NK-92 (cell line): ENCODE data around the gene TMEM169.
"Not testable (repeated sequence)": the region's sequence is repeated elsewhere in the genome, so short reads cannot be mapped to it uniquely, and the experiment has no call there.

ENCODE experiments used
- DNase-seq: peaks from one replicate; lab custom pipeline; 2025; ENCODE audit not compliant: unreplicated experiment; lab: John Stamatoyannopoulos, UW

Gene TMEM169

DNA sequence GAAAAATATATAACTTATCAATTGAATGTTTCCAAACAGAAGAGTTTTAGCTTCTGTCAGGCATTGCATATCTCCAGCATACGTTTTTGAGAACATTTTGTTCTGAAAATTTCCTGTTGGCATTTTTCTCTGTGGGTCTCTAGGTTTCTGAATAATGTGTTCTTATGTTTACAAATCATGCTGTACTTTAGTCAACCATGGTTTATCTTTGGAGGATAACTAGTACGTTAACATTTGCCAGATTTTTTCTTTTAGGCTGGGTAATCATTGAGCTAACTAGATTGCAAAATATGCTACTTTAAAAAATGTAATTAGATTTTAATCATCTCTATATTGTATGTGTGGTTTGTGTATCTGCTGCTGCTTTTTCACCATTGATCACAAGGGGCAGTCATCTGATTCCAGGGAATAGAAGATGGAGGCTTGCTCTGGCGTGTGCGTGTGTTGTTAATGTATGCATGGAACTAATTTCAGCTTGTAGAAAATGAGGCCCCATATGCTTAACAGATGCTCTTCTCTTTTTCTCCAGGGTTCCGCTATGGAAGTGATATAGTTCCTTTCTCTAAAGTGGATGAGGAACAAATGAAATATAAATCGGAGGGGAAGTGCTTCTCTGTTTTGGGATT, 48.7 kb downstream of the TMEM169 start:
- DNase-seq = no peak

DNA sequence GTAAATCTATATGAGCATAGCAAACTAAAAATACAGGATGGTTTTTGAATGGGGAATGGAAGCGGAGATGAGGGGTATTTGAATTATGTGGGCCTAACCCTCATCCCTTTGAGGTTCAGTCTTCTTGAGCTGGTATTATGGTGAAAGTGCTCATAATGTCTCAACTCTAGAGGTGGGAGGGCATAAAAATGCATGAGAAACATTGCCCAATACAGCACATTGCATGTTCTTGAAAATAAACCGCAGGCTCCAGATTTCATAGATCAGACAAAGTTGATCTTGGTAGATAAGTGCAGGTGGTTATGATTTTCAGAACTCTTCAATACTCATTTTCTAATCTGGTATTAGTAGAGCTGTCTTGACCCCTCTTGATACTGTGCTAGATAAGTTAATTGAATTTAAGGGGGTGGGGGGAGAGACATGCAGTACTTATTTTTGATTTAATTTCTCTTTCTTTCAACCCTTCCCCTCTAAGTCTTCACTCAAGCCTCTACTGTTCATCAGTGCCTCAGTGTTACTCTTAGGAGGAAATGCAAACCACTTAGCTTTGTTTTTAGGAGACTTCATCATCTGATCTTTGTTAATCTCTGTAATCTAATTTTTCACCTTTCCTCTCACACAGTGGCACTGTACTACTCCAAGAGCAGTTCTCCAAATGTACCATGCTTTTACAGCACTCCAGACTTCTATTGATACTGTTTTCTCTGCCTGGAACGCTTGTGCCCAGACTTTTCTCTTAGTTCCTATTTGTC, 49.6 kb downstream of the TMEM169 start:
- no peak for DNase-seq

DNA sequence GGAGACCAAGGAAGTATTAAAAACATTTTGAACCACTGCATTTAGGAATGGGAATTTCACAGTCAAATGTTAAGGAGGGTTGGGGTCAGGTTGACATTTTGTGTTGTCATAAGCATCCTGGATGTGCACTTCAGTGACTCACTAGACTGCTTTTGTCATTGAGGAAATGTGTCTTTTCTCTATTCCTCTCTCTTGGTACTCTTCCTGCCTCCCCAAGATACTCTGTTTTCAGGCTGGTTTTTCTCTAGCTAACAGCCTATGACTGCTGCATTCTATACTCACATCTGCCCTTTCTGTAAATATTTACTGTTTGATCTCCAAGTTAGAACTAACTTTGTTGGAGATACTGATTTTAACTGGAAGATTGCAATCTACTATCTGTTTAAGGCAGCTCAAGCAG, 50.9 kb downstream of the TMEM169 start:
- DNase-seq = no peak

DNA sequence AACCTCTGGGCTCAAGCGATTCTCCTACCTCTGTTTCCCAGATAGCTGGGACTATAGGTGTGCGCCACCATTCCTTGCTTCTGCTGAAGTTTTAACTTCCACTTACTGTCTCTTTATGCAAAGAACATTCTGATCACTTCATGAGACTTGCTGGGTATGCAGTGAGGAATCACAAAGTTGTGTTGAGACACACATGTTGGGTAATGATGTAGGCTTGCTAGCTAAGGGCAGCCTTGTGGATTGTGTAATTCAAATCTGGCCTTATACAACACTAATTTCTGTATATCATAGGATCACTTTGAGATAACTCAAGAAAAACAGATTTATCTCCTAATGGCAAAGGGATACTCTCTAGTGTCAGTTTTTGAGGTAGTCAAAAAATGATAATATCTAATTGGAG, 51.7 kb downstream of the TMEM169 start:
- no peak for DNase-seq

DNA sequence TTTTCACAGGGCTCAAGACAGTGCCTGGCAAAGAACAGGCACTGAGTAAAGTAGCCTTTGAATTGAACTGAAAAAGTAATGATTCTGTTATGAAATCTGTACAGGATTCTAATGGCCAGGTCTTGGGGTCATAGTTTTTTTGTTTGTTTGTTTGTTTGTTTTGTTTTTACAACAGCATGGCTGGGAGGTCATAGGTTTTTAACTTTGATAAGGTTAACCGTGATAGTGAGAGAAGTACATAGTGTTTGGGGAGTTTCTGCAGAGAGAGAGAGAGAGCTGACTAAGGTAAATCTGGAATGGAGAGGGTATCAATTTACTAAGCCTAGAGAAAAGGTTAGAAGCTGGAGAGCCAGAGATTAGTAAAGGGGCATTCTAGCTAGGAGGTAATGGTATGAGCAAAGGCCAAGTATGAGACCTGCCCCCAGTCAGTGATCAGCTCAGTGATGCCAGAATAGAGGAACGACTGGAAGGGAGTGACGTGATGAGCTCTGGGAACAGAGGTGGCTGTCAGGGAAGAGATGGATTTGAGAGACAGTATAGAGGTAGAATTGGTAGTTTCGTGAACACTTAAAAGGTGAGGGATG, 53.3 kb downstream of the TMEM169 start:
- no peak for DNase-seq

DNA sequence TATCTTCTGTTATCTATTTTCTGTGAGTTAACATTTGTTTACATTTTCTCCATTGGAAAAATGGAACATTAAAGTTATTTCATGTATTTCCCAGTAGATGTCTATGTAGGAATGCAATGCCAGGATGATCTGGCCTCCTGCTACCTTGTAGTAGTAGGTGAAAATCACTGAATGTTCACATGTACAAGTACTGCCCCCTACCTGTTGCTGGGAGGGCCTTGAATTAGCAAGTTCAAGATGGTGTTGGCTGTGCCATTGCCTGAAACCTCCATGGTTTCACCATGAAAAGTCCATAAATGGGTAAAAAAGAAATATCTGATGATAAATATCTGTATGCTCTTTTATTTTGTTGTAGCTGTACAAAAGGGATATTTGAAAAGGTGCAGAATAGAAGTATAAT, 58.2 kb downstream of the TMEM169 start:
- no peak for DNase-seq

DNA sequence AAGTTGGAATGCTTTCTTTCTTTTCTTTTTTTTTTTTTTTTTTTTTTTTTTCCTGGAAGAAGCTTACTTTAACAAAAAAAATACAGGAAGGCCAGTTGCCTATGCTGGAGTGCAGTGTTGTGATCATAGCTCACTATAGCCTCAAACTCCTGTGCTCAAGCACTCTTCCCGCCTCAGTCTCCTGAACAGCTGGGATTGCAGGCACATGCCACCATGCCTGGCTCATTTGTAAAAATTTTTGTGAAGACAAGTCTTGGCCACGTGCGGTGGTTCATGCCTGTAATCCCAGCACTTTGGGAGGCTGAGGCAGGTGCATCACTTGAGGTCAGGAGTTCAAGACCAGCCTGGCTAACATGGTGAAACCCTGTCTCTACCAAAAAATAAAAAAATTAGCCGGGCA, 59.8 kb downstream of the TMEM169 start:
- DNase-seq = not testable (repeated sequence)

DNA sequence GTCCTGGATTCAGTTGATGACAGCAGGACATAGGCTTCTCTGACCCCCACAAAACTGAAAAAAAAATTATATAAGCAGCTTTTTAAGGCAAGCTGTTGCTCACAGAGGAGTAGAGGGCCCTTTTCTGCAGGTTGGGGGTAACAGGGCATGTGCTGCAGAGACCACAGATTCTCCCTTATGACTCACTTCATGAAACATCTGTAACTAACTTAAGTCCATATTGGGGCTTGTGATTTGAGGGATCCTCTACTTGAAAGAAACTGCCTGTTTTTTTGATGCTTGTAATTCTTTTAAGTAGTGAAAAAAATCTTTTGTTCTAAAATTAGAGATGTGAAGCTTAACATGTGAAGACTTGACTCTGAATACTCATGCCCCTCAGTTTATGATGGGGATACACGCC, 60.8 kb downstream of the TMEM169 start:
- no peak for DNase-seq

DNA sequence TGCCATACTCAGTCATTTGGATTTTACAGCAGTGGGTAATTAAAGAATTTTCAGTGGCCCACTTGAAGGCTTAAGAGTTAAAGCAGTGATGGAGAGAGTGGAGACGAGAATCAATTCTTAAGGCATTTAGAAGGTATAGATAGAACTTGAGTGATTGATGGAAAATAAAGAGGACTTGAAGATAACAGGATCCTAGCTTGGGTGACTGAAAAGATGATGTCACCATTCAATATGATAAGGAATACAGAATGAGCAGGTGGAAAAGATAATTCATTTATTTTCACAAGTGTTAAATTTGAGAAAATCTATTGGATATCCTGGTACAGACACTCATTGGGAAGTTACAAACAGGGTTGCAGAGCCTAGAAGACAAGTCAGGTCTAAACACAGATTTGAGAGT, 62.7 kb downstream of the TMEM169 start:
- no peak for DNase-seq

DNA sequence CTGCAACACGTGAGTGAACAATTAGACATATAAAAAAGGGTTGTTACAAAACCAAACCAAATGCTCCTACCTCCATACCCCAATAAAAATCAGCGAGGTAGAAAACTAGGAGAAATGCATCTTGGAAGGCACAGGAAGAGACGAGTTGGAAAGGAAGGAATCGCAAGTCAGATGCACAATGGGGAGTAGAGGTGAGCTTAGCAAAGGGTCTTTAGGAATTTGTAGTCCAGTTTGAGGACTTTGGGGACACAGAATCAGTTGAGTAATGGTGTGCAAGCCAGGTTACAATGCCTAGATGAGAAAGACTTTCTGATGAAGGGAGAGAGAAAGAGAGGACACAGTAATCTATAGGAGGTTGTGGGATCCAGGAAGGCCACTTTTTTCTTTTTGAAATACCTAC, 63.1 kb downstream of the TMEM169 start:
- DNase-seq = no peak

DNA sequence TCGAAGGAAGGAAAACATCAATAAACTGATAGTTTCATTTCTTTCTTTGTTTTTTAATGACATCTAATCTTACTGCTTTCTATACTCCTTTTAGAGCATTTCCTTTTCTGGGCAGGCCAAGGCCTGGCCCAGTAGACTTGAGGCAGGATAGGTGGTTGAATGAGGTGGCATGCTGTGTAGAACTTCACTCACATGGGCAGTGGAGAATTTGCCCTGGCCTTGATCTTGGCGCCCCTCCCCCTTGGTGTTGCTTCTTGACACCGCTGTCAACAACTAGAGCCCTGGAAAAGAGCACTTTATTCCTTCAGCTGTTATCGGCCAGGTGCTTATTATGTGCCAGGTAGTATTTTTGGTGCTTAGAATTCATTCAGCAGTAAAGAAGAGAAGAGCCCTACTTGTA, 64.9 kb downstream of the TMEM169 start:
- no peak for DNase-seq

DNA sequence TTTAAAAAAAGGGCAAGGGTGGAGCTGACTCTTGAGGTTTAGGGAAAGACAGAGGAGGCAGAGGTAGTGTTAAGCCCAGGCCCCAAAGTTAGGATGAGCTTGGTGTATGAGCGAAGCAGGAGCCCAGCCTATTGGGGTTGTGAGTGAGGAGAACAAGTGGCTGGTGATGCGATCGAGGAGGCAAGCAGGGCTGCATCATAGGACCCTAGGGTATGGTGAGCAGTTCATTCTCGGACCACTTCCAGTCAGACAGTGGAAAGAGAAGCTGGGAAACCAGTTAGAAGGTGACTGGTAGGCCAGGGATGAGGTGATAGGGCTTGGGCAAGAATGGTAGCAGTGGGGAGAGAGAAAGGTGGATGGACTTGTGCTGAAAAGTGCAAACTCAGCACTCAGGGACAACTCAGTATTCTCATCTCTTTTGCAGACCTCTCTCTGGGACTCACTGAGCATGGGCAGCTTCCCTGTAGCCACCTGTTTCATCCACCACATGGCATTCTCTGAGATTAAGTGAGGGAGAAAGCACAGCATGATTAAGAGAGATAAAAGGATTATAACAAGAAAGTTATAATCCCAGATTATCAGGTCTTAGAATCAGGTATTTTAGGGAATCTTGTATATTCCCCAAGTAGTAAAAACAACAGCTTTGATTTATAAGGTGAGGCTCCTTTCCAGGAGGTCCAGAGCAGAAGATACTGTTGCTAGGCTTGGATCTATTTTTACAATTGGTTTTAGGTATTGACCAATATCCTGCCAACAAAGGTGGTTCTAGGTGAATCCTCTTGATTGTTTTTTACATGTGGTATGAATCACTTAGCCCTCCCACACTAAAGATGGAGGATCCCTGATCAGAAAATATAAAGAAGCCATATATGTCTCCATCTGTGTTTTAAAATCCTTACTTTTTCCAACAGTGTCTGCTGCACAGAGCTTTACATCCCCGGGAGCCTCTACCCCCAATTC, 65.7 kb downstream of the TMEM169 start:
- no peak for DNase-seq

DNA sequence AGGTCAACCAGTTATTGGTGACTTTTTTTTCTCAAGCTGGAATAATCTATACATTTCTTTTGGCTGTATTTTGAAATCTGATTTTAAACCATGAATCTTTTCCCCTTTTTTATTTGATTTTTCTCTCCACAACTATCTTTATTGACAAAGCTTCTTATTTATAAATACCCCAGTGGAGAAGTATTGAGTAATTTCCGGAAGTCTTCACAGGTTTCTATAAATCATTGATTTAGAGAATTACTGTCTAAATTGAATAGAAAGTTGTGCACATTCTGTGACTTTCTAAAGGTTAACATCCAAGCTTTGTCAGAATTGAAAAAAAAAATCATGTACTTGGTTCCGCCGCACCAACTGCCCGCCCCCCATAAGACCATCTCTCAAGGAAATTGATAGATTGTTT, 67.3 kb downstream of the TMEM169 start:
- no peak for DNase-seq

DNA sequence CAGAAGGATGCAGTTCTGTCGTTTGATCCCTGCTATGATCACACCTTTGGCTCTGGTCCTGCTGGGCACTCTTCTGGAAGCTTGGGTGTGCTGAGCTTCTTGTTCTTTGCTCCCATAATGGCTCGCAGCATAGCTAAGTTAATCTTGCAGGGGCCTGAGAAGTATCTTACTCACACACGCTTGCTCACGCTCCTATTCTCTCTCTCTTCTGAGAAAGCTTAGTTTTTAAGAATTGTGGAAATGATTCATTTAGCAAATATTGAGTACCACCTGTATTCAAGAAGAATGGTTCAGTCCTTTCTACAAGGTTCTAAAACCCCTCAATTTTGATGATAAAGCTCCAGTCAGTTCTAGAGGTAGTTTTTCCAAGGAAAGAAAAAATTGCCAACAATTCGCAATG, 68.0 kb downstream of the TMEM169 start:
- no peak for DNase-seq

DNA sequence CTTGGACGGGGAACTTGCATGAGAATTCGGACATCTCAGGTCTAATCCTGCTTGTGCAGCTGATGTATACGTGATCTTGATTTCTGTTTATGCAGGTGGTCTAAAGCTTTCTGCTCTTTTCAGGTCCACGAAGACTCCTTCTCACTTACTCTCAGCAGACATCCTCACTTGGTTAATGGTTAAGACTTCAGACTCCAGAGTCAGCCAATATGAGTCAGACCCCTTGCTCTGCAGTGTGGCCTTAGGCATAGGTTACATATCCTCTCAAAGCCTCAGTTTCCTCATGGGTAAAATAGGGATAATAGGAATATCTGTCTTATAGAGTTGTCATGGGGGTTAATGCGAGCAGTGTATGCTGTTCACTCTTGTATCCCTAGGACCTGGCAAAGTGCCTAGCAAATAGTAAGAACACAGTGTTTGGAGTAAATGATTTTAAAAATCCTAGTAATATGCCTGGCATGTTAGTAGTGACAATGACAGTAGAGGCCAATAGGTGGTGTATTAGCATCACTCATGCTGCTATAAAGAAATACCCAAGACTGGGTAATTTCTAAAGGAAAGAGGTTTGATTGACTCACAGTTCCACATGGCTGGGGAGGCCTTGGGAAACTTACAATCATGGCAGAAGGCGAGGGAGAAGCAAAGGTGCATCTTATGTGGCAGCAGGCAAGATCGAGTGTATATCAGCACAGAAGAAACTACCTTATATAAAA, 69.8 kb downstream of the TMEM169 start:
- DNase-seq = no peak
